Measurements from ENCODE around the gene KSR2.
"Not testable (repeated sequence)": the region's sequence is repeated elsewhere in the genome, so short reads cannot be mapped to it uniquely, and the experiment has no call there.

Gene KSR2

DNA sequence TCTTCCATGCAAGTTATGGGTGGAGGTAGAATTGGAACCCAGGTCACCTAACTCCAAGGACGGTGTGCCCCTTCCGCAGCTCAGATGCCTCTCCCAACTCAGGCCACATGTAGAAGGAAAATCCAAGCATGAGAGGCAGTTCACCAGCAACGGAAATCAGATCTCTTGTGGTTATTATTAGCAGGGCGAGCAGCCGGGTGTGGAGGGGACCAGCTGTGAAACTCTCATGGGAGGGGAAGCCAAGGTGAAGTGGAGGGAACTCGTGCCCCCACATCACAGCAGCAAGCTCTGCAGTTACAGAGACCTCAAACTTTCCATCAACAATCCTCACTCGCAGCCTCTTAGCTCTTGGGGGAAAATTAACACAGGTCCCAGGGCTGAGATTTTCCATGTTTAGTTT lies 79.7 kb downstream of the KSR2 start:
- no peak for DNase-seq

DNA sequence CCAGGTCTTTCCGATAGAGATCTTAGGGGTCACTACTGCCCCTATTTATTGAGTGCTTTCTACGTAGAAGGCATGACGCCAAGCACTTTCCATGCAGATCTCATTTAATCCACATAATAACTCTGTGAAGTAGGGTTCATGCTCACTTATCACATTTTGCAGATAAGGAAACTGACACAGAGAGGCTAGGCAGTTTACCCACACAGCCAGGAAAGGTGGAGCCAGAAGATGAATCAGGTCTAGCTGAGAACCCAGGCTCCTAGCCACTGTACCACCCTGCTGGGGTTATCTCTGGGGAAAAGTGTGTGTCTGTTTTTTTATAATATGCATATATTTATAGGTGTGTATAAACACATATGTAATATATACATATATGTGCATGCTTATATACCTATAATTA lies 83.6 kb downstream of the KSR2 start:
- DNase-seq, result no peak

DNA sequence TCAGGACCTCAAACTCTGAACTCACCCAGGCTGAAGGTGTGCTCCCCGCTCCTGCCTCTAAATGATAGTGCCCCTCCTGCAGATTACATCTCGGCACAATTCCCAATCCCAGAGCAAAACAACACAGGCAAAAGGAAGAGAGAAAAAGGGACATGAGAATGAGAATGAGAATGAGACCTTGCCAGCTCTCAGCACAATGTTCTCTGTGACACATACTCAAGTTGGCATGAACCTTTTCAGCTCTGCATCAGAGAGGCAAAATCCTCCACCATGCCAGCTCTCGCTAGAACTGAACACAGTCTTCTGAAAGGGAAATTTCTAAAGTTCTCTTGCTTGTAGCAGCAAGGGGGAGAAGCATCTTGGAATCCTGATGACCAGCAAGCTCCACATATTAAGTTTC lies 84.6 kb downstream of the KSR2 start:
- no peak for DNase-seq

DNA sequence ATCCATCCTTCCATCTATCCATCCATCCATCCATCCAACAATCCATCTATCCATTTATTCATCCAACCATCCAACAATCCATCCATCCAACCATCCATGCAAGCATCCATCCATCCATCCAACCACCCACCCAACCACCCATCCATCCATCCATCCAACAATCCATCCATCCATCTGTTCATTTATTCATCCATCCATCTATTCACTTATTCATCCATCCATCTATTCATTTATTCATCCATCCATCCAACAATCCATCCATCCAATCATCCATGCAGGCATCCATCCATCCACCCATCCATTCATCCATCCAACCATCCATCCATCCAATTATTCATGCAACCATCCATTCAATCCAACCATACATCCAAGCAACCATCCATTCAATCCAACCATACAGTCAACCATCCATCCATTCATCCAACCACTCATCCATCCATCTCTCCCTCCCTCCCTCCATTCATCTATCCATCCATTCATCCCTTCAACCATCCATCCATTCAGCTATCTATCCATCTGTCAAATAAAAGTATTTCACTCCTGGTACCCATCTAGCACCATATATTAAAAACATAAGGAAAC lies 86.1 kb downstream of the KSR2 start:
- no peak for DNase-seq

DNA sequence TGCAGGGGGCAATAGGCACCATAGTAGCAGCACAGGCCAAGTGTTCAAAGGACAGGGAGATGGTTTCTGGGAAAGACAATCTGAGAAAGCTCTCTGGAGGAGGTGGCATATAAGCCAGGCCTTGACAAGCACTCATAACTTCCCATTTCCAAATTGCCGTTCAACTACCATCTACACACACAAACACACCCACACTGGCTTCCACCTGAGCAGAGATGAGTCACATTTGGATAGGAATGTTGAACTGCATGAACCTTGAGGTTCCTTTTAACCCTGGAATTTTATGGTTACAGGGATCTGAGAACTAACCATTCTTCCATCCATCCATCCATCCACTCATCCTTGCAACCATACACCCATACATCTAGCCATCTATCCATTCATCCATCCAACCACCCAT lies 86.6 kb downstream of the KSR2 start:
- DNase-seq, result no peak

DNA sequence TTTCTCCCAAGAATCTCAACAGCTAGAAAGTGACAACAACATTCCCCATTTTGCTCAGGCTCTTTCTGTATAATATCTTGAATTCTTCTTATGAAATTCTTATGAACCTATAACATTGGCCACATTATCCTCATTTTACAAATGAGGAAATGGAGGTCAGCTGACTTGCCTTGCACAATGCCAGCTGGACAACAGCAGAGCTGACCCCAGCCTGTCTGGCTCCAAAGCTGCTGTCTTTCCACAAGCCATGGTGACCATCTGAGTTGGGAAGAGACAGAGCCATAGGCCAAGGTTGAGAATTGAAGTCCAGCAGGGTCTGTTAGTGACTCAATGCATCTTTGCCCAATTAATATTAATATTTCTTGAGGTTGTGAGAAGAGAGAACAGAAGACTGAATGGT lies 87.3 kb downstream of the KSR2 start:
- DNase-seq, result no peak

DNA sequence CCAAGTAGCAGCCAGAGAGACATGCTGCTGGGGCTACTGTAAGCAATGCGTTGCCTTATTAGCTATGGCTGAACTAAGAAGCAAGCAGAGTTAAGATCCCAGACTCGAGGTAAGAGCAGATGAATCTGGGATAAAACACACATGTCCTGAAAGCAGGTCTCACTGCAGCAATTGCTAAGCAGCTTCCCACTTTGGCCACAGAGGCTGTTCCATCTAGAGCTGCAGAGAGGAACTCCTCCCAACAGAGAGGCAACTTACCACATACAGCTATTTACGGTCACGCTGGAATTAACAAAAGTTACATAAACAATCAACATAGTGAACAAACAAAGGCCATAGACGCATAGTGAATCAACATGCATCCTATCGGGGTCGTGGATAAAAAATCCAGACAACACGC lies 90.2 kb downstream of the KSR2 start:
- no peak for DNase-seq

DNA sequence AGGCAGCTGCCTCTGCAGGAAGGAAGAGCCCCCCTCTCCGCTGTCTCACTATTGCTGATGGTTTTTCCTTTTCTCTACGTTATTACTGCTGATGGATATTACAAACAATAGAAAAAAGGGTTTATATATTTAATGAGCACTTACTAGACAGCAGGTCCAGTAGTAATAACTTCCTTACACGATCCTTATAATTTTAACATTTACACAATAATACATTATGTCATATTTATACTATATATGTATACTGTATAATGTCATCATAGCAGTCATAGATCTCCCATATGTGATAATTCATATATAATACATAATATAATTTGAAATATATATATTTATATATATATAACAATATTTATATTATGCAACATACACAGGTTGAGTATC lies 92.4 kb downstream of the KSR2 start:
- DNase-seq, result no peak

DNA sequence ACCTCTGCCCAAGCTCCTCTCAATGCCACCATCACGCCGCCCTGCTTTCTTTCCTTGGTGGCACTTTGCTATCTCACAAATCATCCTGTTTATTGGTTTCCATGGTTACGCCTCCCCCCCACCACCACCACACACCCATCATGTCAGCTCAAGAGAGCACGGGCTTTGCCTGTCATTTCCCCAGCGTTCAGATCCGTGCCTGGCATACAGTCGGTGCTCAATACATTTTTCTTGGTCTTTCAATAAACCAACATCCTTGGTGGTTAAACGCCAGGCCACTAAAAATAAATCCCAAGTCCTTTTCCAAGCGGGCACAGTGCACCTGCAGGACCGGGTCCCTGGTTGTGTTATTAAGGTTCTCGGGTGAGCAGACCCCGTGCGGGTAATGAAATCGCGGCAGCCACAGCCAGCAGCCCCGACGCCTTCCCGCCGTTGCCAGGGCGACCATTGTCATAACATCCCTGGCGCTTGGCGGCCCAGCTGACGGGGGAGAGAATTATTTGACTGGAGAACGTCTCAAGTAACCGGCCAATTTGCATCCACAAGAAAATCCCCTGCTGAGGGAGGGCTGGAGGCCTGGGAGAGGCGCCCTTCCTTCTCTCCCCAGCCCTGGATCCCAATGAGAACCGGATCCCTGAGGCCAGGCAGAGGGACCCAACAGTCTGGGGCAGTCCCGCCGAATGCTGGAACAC lies 92.9 kb downstream of the KSR2 start:
- peak; percentile 43 for DNase-seq

DNA sequence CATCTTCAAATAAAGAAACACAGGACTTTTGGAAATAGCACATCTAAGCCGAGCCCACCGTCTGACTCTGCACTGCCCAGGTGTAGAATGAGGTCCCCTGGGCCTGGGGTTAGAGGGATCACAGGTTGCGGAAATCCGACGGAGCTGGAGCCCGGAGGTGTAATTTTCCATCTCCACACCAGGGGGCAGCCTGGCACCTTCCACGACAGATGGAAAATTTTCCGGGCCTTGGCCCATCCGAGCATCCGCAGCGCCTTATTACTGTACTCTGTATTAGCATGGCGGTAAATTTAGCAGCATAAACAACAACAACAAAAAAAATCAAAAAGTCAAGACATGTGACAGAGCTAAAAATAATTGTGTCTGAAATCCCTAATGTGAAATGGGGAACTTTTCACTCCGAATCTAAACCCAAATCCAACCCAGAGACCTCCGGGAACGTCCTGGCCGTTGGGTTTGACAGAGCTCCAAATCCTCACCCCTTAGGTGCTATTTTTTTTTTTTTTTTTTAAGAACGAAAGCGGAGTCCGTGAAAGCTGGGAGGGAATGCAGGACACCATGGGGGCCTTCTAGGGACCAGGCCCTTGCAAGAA lies 93.9 kb downstream of the KSR2 start:
- DNase-seq, result peak; percentile 60

DNA sequence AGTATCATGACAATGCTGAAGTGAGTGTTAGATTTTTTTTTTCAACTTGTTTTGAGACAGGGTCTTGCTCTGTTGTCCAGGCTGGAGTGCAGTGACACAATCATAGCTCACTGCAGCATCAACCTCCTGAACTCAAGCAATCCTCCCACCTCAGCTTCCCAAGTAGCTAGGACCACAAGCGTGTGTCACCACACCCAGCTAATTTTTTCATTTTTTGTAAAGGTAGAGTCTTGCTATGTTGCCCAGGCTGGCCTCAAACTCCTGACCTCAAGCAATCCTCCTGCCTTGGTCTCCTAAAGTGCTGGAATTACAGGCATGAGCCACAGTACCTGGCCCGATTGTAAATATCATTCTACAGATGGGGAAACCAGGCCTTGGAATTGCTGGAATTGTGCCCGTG lies 94.6 kb downstream of the KSR2 start:
- DNase-seq, result not testable (repeated sequence)

DNA sequence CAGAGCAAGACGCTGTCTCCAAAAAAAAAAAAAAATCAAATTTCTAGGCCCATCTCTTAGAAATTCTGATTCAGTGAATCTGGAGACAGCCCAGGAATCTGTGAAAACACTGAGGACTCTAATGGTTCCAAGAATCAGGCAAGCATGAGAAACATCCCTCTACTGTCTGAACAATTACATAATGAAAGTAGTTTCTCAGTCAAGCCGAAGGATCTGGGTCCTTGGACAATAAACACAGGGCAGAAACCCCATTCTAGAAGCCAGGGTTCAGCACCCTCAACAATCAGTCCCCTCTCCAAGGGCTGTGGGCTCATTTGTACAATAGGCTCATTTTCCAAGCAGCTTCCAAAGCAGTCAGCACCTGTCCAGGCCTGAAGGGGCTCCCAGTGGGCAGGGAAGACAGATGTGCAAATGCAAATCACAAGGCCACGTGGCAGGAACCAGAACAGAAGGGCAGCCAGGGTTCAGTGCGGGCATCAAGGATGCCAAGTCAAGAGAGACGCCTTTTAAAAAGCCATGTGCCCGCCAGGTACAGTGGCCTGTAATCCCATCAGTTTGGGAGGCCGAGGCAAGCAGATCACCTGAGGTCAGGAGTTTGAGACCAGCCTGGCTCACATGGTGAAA lies 96.1 kb downstream of the KSR2 start:
- DNase-seq, result no peak

DNA sequence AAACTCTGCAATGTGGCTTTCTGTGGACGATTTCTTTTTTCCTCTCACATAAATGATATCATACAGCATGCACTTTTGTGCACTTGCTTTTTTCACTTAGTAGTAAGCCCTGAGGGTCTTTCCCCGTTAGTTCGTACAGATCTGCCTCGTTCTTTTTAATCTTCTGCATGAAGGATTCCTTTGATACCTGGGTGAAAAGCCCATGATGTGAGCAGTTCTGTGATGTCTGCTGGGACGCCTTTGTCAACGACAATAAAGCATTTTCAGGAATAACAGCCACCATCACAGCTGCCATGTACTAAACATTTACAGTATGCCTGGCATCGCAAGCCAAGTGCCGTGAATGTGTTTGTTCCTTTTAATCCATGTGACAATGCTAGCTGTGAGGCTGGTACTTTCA lies 99.2 kb downstream of the KSR2 start:
- DNase-seq, result no peak

DNA sequence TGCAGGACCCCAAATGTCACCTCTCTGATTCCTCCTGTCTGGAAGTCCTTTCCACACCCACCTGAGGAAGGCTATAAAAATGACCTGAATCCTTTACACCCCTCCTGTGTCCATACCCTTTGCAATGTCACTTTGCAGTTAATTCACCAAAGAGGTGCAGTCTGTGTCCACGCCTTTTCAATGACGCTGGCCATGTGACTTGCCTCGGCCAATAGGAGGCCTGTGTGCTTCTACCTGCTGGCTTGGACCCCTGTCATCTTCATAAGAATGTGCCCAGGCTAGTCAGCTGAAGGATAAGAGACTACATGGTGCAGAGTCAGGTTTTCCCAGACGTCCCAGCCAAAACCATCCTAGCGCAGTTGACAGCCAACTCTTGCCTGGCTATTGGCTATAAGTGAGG lies 101.4 kb downstream of the KSR2 start:
- DNase-seq, result no peak

DNA sequence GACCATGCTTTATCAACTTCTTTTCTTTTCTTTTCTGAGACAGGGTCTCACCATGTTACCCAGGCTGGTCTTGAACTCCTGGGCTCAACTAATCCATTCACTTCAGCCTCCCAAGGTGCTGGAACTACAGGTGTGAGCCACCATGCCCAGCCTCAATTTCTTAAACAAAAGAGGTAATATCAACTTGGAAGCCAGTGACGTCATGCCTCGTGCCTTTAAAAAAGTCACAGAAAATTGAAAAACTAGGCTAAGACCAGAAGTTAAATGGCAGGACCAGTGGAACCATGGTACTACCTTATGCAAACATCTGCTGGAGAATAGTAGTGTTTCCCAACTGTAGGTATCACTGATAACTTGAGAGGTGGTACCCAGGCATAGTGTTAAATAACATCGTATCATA lies 103.3 kb downstream of the KSR2 start:
- no peak for DNase-seq

DNA sequence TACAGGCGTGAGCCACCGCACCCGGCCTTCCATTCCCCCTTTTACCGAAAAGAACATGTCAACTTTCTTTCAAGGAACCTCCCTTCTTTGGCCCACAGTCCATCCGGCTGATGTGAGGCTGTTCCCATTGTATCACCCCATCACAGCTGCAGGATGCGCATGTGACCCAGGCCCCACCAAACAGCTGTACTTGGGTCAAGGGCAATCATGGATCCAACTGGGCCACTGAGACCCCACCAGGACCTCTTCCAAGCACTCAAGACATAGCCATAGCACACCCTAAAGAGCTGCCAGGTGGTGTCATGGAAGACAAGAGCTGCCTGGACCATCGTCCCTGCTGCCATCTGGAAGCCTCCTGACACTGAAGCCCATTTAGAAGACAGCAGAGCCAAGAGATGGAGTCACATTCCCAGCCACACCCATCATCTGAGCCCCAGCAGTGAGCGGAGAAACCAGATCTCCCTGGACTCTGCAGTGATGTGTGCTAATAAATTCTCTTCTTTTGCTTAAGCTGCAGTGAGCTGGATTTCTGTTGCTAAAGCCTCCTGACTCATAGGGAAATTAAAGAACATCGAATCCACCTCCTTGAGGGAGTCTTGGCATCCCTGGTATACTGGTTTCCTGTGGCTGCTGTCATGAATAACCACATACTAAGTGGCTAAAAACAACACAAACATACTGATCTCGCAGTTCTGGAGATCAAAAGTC lies 105.6 kb downstream of the KSR2 start:
- no peak for DNase-seq

DNA sequence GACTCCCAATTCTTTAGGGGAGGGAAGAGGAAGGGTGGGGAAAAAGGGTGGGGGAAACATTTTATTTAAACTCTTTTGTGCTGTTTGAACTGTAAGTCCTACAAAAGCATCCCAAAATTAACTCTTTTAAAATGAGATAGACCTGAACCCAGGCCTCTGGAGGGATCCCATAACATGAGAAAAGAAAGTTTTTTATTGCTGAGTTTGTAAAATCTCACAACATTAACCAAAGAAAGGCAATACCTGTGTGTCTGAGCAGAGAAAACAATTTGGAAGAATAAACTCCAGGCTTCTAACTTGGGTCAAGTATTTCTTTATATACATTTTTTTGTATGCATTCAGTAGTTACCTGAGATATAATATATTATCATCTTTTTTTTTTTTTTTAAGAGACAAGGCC lies 107.1 kb downstream of the KSR2 start:
- DNase-seq, result no peak

DNA sequence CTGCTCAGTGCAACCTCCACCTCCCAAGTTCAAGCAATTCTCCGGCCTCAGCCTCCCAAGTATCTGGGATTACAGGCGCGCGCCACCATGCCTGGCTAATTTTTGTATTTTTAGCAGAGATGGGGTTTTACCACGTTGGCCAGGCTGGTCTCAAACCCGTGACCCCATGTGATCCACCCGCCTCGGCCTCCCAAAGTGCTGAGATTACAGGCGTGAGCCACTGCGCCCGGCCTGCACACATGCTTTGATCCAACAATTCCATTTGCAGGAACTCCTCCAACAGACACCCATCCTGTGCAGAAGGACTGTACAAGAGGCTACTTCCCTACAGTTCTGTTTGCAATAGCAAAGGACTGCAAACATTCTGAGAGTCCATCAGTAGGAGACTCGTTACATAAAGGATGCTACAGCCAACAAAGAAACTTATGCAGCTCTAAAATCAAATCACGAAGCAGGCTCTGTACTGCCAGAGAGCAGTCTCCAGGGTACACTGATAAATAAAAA lies 108.0 kb downstream of the KSR2 start:
- not testable (repeated sequence) for DNase-seq

DNA sequence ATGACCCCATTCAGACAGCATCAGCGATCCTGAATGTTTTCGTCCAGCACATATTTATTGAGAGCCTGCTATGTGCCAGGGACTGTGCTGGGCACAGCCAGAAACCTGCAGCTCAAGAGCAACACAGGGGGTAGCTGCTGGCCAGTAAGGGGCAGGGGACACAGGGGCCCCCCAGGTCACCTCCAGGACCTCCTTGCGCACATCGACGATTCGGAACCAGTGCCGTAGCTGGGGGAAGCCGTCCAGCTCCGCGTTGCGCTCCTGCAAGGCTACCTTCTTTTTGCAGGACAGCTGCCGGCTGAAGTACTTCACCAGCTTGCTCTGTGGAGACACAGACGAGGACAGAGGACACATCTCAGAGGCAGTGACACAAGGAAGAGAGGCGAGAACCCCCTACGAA lies 108.7 kb downstream of the KSR2 start:
- no peak for DNase-seq

DNA sequence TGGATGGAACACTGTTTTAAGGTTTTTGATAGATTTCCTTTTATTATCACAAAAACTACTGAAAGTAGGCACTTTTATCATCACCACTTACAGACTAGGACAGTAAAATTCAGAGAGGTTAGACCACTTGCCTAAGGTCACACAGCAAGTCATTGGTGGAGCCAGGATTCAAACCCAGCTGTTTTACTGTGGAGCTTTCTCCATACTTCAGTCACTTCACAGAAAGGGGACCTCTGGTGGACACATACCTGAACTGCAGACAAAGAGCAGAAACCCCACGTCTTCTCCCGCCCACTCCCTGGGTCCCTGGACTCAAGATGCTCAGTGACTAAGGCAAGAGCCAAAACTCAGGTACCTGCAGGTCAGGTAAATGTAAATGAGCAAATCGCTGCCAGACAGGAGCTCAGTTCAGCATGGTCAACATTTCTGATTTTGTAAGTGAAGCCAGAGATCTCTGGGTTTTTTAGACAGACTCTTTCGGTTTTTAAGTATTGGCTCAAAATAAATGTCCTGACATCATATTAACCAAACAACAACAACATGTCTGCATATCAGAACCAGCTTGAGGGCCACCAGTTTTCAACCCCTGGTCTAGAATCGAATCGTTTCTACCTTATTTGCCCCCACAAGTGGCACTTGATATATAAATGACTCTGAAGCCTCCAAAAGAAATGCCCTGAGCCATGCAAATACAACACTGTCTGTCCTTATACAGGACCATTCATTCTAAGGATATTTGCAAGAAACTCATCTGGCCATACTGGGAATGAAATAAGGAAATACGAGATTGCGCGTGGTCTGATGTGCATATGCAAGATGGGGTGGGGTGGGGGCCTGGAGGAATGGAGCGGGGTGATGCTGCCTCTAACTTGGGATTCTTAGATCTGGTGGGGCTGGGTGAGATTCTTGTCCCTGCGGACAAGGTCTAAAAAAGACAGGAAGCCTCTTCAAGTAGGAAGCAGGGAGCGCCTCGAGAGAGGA lies 110.9 kb downstream of the KSR2 start:
- peak; percentile 32 for DNase-seq

DNA sequence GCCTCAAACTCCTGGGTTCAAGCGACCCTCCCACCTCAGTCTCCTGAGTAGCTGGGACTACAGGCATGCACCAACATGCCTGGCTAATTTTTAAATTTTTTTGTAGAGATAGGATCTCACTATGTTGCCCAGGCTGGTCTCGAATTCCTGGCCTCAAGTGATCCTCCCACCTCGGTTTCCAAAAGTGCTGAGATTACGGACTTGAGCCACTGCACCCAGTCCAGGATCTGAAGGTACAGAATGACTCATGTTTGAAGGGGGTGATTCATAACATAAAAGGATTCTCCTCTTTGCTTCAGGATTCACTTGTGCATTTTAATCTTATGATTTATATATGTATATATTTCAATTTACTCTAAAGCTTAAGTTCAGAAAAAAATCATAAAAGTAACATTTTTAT lies 111.7 kb downstream of the KSR2 start:
- DNase-seq, result not testable (repeated sequence)

DNA sequence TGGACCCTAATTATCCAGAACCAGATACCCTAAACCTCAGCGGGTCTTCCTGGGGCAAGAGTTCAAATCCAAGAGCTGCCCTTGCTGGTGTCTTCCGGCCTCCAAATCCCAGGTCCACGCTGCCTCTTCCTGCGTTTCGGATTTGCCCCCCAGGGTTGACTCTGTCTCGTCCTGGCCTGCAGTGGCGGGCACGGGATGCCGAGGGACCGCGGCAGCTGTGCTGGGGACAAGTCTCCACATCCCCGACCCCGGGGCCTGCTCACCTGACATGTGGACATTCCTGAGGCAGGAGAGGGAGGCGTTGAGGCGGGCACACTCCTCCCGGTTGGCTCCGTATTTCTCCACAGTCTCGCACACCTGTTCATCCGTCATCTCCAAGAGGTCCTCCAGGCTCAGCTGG lies 113.6 kb downstream of the KSR2 start:
- DNase-seq, result no peak
